Astrocyte of the cerebellum (primary cell): Measurements from ENCODE around the gene DNAH17.

Experiments used
- DNase-seq: peaks from one replicate; pipeline ENCODE4 v3.0.0-alpha.2; 2011; ENCODE audit warnings: low read depth
- H3K4me3 ChIP-seq: 2 replicates; pipeline ENCODE4 v1.5.1; 2011; ENCODE audit warnings: mild to moderate bottlenecking, low read depth, low read length, moderate library complexity
- in situ Hi-C: cut with HindIII; loops from 2 replicates; pipeline ENCODE4 v1.10.0; 2017; ENCODE audit warnings: low sequenced_read_pairs
- TF ChIP-seq, protein P1 (sequence below): IDR thresholded peaks from 2 replicates; pipeline ENCODE4 v1.5.1; 2012; ENCODE audit warnings: low read length, low read depth, moderate library complexity, mild to moderate bottlenecking; ENCODE audit errors: missing control alignments

DNAH17 gene

DNA sequence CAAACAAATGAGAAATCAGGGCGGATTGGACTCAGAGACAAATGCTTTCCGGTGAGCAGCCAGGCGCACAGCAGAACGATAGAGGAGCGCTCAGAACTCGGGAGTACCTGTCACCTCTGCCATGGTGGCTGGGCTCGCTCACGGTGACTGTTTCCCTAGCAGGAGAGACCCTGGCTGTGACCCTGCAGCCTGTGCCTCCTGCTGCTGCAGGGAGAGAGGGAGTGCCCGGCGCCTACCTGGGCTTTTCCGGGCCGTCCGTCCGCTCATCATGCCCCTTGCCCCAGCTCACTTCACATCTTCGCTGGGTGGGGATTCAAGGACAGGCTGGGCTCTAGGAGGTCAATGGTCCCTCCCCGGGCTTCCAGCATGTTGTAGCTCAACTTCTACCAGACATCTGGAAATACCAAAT is 14.1 kb upstream of the DNAH17 start:
- in situ Hi-C loops, result loop anchor here (5.0 kb wide), 1 partner anchor 41 kb away; no protein-coding TSS in a partner anchor
- no peak for DNase-seq
- TF ChIP-seq, protein P1, sequence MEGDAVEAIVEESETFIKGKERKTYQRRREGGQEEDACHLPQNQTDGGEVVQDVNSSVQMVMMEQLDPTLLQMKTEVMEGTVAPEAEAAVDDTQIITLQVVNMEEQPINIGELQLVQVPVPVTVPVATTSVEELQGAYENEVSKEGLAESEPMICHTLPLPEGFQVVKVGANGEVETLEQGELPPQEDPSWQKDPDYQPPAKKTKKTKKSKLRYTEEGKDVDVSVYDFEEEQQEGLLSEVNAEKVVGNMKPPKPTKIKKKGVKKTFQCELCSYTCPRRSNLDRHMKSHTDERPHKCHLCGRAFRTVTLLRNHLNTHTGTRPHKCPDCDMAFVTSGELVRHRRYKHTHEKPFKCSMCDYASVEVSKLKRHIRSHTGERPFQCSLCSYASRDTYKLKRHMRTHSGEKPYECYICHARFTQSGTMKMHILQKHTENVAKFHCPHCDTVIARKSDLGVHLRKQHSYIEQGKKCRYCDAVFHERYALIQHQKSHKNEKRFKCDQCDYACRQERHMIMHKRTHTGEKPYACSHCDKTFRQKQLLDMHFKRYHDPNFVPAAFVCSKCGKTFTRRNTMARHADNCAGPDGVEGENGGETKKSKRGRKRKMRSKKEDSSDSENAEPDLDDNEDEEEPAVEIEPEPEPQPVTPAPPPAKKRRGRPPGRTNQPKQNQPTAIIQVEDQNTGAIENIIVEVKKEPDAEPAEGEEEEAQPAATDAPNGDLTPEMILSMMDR, result no peak
- no peak overlapping the region for H3K4me3 ChIP-seq

DNA sequence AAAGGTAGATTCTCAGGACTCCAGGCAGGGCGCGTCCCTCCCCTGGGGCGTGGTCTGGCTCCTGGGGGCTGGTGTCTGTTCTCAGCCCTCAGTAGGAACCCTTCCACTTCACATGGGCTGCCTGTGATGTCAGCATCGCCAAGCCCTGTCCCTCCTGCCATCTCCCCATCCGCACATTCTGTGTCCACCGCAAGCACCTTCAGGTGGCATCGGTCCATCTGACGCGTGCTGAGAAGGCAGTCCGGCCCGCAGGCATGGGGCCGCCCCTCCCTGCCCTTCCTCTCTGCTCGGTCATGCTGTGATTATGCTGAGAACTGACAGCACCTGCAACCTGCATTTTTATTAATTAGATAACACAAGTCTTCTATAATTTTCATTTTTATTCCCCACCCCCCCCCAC is 12.7 kb upstream of the DNAH17 start:
- no peak overlapping the region for H3K4me3 ChIP-seq
- DNase-seq, result no peak
- TF ChIP-seq, protein P1, result no peak
- in situ Hi-C loops, result loop anchor here (5.0 kb wide), 1 partner anchor 42 kb away; no protein-coding TSS in a partner anchor

DNA sequence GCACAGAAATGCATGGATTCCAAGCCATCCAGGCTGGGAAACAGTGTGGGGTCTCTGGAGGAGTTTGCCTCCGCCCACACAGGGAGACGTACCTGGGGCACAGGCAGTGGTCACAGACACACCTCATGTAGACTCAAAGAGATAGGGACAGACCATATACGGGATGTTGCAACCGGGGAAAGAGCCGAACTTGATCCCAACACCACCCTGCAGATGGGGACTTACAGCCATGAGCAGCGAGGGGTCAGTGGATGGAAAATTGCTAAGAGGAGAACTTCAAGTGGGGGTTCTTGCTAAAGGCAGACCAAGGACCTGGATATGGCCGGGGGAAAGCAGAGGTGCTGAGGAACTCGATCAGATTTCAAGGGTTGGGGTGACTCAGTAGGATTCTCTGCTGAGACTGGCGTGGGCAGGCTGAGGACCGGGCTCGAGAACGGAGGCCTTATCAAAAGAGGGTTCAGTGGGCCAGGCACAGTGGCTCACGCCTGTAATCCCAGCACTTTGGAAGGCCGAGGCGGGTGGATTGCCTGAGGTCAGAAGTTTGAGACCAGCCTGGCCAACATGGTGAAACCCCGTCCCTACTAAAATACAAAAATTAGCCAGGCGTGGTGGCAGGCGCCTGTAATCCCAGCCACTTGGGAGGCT is 12.0 kb upstream of the DNAH17 start:
- in situ Hi-C loops, result no loop called here
- no peak for DNase-seq
- no peak overlapping the region for H3K4me3 ChIP-seq
- TF ChIP-seq, protein P1, result no peak

DNA sequence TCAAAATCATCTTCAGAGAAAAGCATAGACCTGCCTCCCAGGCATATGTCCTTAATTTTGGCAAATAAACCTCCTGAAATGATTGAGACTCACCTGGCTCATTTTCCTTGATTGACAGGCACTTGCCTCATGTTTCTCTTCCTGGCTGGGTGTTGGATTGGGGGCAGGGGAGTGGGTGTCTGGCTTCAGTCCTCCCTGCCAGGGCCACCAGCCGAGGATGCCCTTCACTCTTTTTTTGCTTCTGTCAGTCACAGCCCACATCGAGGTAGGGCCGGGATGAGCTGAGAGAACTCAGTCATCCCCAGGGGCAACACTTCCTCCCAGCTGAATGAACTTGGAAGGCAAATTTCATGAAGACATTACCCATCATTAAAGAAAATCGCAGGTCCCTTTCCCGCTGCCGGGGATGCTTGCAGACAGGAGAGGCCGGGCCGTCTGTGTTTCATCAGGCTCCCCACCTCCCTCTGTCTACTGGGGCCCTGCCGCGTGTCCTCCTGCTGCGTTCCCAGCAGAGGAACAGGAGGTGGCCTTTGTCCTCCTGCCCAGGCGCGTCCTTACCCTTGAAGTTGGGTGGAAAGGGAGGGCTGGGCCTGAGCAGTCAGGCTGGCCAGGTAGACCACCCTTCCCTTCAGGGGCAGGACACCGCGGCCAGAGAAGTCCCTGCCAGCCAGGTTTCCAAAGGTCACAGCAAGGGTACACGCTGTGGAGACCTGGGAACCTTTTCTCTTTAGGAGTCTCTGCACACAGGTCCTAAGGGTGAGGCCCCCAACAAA is 11.2 kb upstream of the DNAH17 start:
- TF ChIP-seq, protein P1, result no peak
- DNase-seq, result no peak
- no peak overlapping the region for H3K4me3 ChIP-seq
- in situ Hi-C loops, result no loop called here

DNA sequence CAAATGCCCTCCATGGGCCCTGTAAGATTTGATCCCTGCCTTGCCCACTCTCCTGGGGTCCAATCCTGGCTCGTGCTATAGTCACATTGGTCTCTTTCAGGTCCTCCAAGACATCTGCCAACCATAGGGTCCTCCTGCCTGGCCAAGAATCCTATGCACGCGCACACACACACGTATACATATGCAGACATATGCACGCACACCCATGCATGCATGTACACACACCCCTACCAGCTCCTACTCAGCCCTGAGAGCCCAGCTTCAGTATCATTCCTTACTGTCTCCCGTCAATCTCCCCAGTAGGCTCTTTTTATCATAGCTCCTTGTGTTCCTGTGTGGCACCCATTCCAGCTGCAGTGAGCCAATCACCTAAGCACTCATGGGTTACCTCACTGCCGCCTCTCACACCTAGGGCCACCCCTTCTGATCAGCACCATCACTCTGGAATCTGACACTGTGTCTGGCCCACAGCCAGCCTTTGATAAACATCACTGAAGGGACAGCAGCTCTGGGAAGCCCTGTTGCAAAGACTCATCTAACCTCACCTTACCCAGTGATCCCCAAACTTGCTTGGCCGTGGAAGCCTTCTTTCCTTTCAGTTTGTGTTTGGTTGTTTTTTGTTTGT is 7.9 kb upstream of the DNAH17 start:
- in situ Hi-C loops, result no loop called here
- no peak overlapping the region for H3K4me3 ChIP-seq
- DNase-seq, result no peak
- TF ChIP-seq, protein P1, result no peak

DNA sequence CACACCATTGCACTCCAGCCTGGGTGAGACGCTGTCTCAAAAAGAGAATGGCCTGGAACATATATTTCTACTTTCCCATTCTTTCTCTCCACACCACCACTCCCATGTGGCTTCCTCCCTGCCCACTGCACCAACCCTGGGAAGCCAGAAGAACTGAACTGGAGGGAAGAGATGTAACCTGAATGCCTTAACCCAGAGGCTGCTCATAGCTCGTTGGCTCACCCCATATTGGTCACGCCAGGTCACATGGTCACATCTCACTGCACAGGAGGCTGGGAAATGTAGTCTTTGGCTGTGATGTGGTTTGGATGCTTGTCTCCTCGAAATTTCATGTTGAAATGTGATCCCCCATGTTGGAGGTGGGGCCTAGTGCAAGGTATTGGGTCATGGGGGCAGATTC is 5.9 kb upstream of the DNAH17 start:
- TF ChIP-seq, protein P1, result no peak
- no peak overlapping the region for H3K4me3 ChIP-seq
- in situ Hi-C loops, result no loop called here
- DNase-seq, result no peak
